ENCODE data around the gene YRDC.
A peak's percentile ranks its signal among the peaks of the same experiment; 100 is the strongest.
"Not testable (repeated sequence)": the region's sequence is repeated elsewhere in the genome, so short reads cannot be mapped to it uniquely, and the experiment has no call there.

Gene YRDC

GRCh38 chr1:37776946-37777516 lies 31.0 kb downstream of the YRDC start:
- H3K9me3 ChIP-seq (ENCODE audit: control extremely low read depth in 1 of 5, control insufficient read depth in 4 of 5, insufficient read depth in 2 of 5, low read depth in 1 of 5, low read length in 4 of 5): peaks cover 0 to 3% (median 0%) of the 10 kb centered on the region in 5 experiments
- H3K27me3 ChIP-seq (replicated peaks in 2 of 5; ENCODE audit: control insufficient read depth in 4 of 5, insufficient read depth in 5 of 5, low read length in 4 of 5): peaks cover 2 to 23% (median 3%) of the 10 kb centered on the region in 5 experiments
- H3K36me3 ChIP-seq (ENCODE audit: control insufficient read depth in 4 of 4, insufficient read depth in 4 of 4, low read length in 3 of 4): no peaks in the 10 kb centered on the region
- ChIA-PET POLR2A (no interaction called here), CTCF (interaction anchor here (1.5 kb wide), 1 partner anchor 18 kb away, joined by 3 read pairs; no protein-coding TSS in a partner anchor)
- H3K27ac ChIP-seq (ENCODE audit: insufficient read depth in 1 of 2, low read depth in 1 of 2, low read length in 2 of 2, poor library complexity in 1 of 2, severe bottlenecking in 2 of 2): no peak overlapping the region
- H3K4me3 ChIP-seq (ENCODE audit: control insufficient read depth in 1 of 7, extremely low read depth in 1 of 7, insufficient read depth in 4 of 7, low read depth in 2 of 7, low read length in 6 of 7): no peak overlapping the region
- no peaks in the 10 kb centered on the region for H3K4me1 ChIP-seq (ENCODE audit: control extremely low read depth in 1 of 4, control insufficient read depth in 4 of 4, insufficient read depth in 4 of 4, low read length in 3 of 4)
- 75% methylated on average over 1 of the region's 4 CpGs for WGBS (ENCODE audit: insufficient coverage)
- DNase-seq: no peak

GRCh38 chr1:37771440-37771839 lies 36.6 kb downstream of the YRDC start:
- H3K36me3 ChIP-seq (ENCODE audit: control insufficient read depth in 4 of 4, insufficient read depth in 4 of 4, low read length in 3 of 4); H3K27ac ChIP-seq (ENCODE audit: insufficient read depth in 1 of 2, low read depth in 1 of 2, low read length in 2 of 2, poor library complexity in 1 of 2, severe bottlenecking in 2 of 2); H3K4me1 ChIP-seq (ENCODE audit: control extremely low read depth in 1 of 4, control insufficient read depth in 4 of 4, insufficient read depth in 4 of 4, low read length in 3 of 4); H3K9me3 ChIP-seq (ENCODE audit: control extremely low read depth in 1 of 5, control insufficient read depth in 4 of 5, insufficient read depth in 2 of 5, low read depth in 1 of 5, low read length in 4 of 5); H3K4me3 ChIP-seq (ENCODE audit: control insufficient read depth in 1 of 7, extremely low read depth in 1 of 7, insufficient read depth in 4 of 7, low read depth in 2 of 7, low read length in 6 of 7); DNase-seq; POLR2A ChIA-PET; CTCF ChIA-PET: not testable (repeated sequence)
- H3K27me3 ChIP-seq (replicated peaks in 2 of 5; ENCODE audit: control insufficient read depth in 4 of 5, insufficient read depth in 5 of 5, low read length in 4 of 5): peaks cover 6 to 43% (median 21%) of the 10 kb centered on the region in 5 experiments

- POLR2A ChIA-PET: no interaction called here
- Histone ChIP-seq H3K27ac (ENCODE audit: insufficient read depth in 1 of 2, low read depth in 1 of 2, low read length in 2 of 2, poor library complexity in 1 of 2, severe bottlenecking in 2 of 2) (no peak overlapping the region), H3K4me3 (ENCODE audit: control insufficient read depth in 1 of 7, extremely low read depth in 1 of 7, insufficient read depth in 4 of 7, low read depth in 2 of 7, low read length in 6 of 7) (no peak overlapping the region), H3K4me1 (ENCODE audit: control extremely low read depth in 1 of 4, control insufficient read depth in 4 of 4, insufficient read depth in 4 of 4, low read length in 3 of 4) (peaks cover 0 to 1% (median 0%) of the 10 kb centered on the region in 4 experiments), H3K36me3 (ENCODE audit: control insufficient read depth in 4 of 4, insufficient read depth in 4 of 4, low read length in 3 of 4) (no peaks in the 10 kb centered on the region), H3K27me3 (replicated peaks in 2 of 5; ENCODE audit: control insufficient read depth in 4 of 5, insufficient read depth in 5 of 5, low read length in 4 of 5) (peaks cover 4 to 82% (median 51%) of the 10 kb centered on the region in 5 experiments), H3K9me3 (ENCODE audit: control extremely low read depth in 1 of 5, control insufficient read depth in 4 of 5, insufficient read depth in 2 of 5, low read depth in 1 of 5, low read length in 4 of 5) (peaks cover 0 to 3% (median 0%) of the 10 kb centered on the region in 5 experiments)
- WGBS (ENCODE audit: insufficient coverage): 50% methylated on average over 1 of the region's 2 CpGs
- no peak for DNase-seq
- CTCF ChIA-PET: no interaction called here
Measured at GRCh38 chr1:37767488-37767887, 40.5 kb downstream of the YRDC start.

- H3K27me3 ChIP-seq (replicated peaks in 2 of 5; ENCODE audit: control insufficient read depth in 4 of 5, insufficient read depth in 5 of 5, low read length in 4 of 5): peaks cover 4 to 96% (median 56%) of the 10 kb centered on the region in 5 experiments
- H3K4me3 ChIP-seq (ENCODE audit: control insufficient read depth in 1 of 7, extremely low read depth in 1 of 7, insufficient read depth in 4 of 7, low read depth in 2 of 7, low read length in 6 of 7): no peak overlapping the region
- H3K9me3 ChIP-seq (ENCODE audit: control extremely low read depth in 1 of 5, control insufficient read depth in 4 of 5, insufficient read depth in 2 of 5, low read depth in 1 of 5, low read length in 4 of 5): peaks cover 0 to 5% (median 0%) of the 10 kb centered on the region in 5 experiments
- peak in 1 of 3 donors; percentile 7 for DNase-seq
- H3K4me1 ChIP-seq (ENCODE audit: control extremely low read depth in 1 of 4, control insufficient read depth in 4 of 4, insufficient read depth in 4 of 4, low read length in 3 of 4): peaks cover 0 to 1% (median 0%) of the 10 kb centered on the region in 4 experiments
- CTCF ChIA-PET: interaction anchor here (1.1 kb wide), 1 partner anchor 9 kb away, joined by 3 read pairs; no protein-coding TSS in a partner anchor
- H3K36me3 ChIP-seq (ENCODE audit: control insufficient read depth in 4 of 4, insufficient read depth in 4 of 4, low read length in 3 of 4): no peaks in the 10 kb centered on the region
- 4% methylated on average over 27 of the region's 27 CpGs for WGBS (ENCODE audit: insufficient coverage)
- POLR2A ChIA-PET: interaction anchor here (0.6 kb wide), 1 partner anchor 282 kb away, joined by 3 read pairs; no protein-coding TSS in a partner anchor
- no peak overlapping the region for H3K27ac ChIP-seq (ENCODE audit: insufficient read depth in 1 of 2, low read depth in 1 of 2, low read length in 2 of 2, poor library complexity in 1 of 2, severe bottlenecking in 2 of 2)
Measured at GRCh38 chr1:37765916-37766664, 41.9 kb downstream of the YRDC start.

GRCh38 chr1:37764888-37765441 lies 43.0 kb downstream of the YRDC start, which contains the start of gene EPHA10:
Gene EPHA10, minus strand, starts transcription at chr1:37765120. Its CDS starts 54 bp downstream, at chr1:37765066.
- 3% methylated on average over 22 of the region's 33 CpGs for WGBS (ENCODE audit: insufficient coverage)

GRCh38 chr1:37764414-37764825 lies 43.6 kb downstream of the YRDC start:
- H3K9me3 ChIP-seq (ENCODE audit: control extremely low read depth in 1 of 5, control insufficient read depth in 4 of 5, insufficient read depth in 2 of 5, low read depth in 1 of 5, low read length in 4 of 5): peaks cover 0 to 5% (median 0%) of the 10 kb centered on the region in 5 experiments
- H3K4me3 ChIP-seq (ENCODE audit: control insufficient read depth in 1 of 7, extremely low read depth in 1 of 7, insufficient read depth in 4 of 7, low read depth in 2 of 7, low read length in 6 of 7): no peak overlapping the region
- 8% methylated on average over 25 of the region's 29 CpGs for WGBS (ENCODE audit: insufficient coverage)
- H3K36me3 ChIP-seq (ENCODE audit: control insufficient read depth in 4 of 4, insufficient read depth in 4 of 4, low read length in 3 of 4): no peaks in the 10 kb centered on the region
- peaks cover 0 to 1% (median 0%) of the 10 kb centered on the region in 4 experiments for H3K4me1 ChIP-seq (ENCODE audit: control extremely low read depth in 1 of 4, control insufficient read depth in 4 of 4, insufficient read depth in 4 of 4, low read length in 3 of 4)
- peak; percentile 38 to 76 (median 75) for DNase-seq
- ChIA-PET POLR2A (interaction anchor here (0.8 kb wide), 1 partner anchor 95 kb away, joined by 3 read pairs; the partner anchor contains the start of gene MTF1), CTCF (no interaction called here)
- peaks cover 2 to 97% (median 63%) of the 10 kb centered on the region in 5 experiments for H3K27me3 ChIP-seq (replicated peaks in 2 of 5; ENCODE audit: control insufficient read depth in 4 of 5, insufficient read depth in 5 of 5, low read length in 4 of 5)
- no peak overlapping the region for H3K27ac ChIP-seq (ENCODE audit: insufficient read depth in 1 of 2, low read depth in 1 of 2, low read length in 2 of 2, poor library complexity in 1 of 2, severe bottlenecking in 2 of 2)

More at GRCh38 chr1:37764888-37765441, 43.0 kb downstream of the YRDC start, which contains the start of gene EPHA10:
- Histone ChIP-seq H3K27ac (ENCODE audit: insufficient read depth in 1 of 2, low read depth in 1 of 2, low read length in 2 of 2, poor library complexity in 1 of 2, severe bottlenecking in 2 of 2) (no peak within 1 kb of the TSS), H3K27me3 (replicated peaks in 2 of 5; ENCODE audit: control insufficient read depth in 4 of 5, insufficient read depth in 5 of 5, low read length in 4 of 5) (peaks cover 2 to 97% (median 60%) of the 10 kb centered on the region in 5 experiments), H3K4me3 (ENCODE audit: control insufficient read depth in 1 of 7, extremely low read depth in 1 of 7, insufficient read depth in 4 of 7, low read depth in 2 of 7, low read length in 6 of 7) (no peak within 1 kb of the TSS), H3K36me3 (ENCODE audit: control insufficient read depth in 4 of 4, insufficient read depth in 4 of 4, low read length in 3 of 4) (no peaks in the 10 kb centered on the region), H3K4me1 (ENCODE audit: control extremely low read depth in 1 of 4, control insufficient read depth in 4 of 4, insufficient read depth in 4 of 4, low read length in 3 of 4) (peaks cover 0 to 1% (median 0%) of the 10 kb centered on the region in 4 experiments), H3K9me3 (ENCODE audit: control extremely low read depth in 1 of 5, control insufficient read depth in 4 of 5, insufficient read depth in 2 of 5, low read depth in 1 of 5, low read length in 4 of 5) (peaks cover 0 to 5% (median 0%) of the 10 kb centered on the region in 5 experiments)
- no peak for DNase-seq
- ChIA-PET CTCF (interaction anchor here (1.1 kb wide), 1 partner anchor 8 kb away, joined by 3 read pairs; no protein-coding TSS in a partner anchor), POLR2A (interaction anchor here (0.8 to 1.0 kb wide), 2 partner anchors 42 to 94 kb away, joined by 3 read pairs; partner anchors contain the start of genes C1orf122 and MTF1)
